Ishikawa (cell line): ENCODE results near the gene TM2D3.

ENCODE experiments used
- CEBPB ChIP-seq: IDR thresholded peaks from 2 replicates; pipeline ENCODE4 v1.6.1; 2012
- CREB1 ChIP-seq: IDR thresholded peaks from 2 replicates; pipeline ENCODE4 v1.6.1; 2012; ENCODE audit warnings: low read depth
- EP300 ChIP-seq: IDR thresholded peaks from 2 replicates; pipeline ENCODE4 v1.6.1; 2012; ENCODE audit warnings: borderline replicate concordance
- FOXM1 ChIP-seq: IDR thresholded peaks from 2 replicates; pipeline ENCODE4 v1.6.1; 2012; ENCODE audit warnings: low read depth, borderline replicate concordance
- TAF1 ChIP-seq: IDR thresholded peaks from 2 replicates; pipeline ENCODE4 v1.6.1; 2012; ENCODE audit warnings: low read depth, mild to moderate bottlenecking
- TCF12 ChIP-seq: IDR thresholded peaks from 2 replicates; pipeline ENCODE4 v1.6.1; 2012; ENCODE audit warnings: low read depth
- YY1 ChIP-seq: IDR thresholded peaks from 2 replicates; pipeline ENCODE4 v1.6.1; 2012; ENCODE audit warnings: low read depth
- TF ChIP-seq, protein P1 (sequence below): IDR thresholded peaks from 2 replicates; pipeline ENCODE4 v1.6.1; 2012; ENCODE audit warnings: low read depth, mild to moderate bottlenecking
- TF ChIP-seq, protein P2 (sequence below): IDR thresholded peaks from 2 replicates; pipeline ENCODE4 v1.6.1; 2012
- TF ChIP-seq, protein P3 (sequence below): IDR thresholded peaks from 2 replicates; pipeline ENCODE4 v1.6.1; 2012

DNA sequence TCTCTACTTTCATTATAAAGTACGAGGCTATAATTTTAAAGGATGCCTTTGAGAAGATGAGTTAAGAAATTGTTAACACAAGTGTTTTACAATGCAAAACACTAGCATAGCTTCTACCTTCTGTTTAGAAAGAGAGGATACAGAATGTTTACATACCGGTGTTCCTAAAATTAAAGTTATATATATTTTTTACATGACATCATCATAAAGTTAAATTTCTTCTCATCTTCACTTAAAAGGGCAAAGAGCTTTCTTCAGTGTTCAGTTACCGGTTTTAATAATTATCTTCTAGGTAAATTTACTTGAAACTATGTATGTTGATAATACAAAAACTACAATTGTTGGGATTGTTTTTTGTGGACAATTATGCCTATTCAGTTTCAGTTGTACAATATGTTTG, 32.7 kb upstream of the TM2D3 start:
- TF ChIP-seq EP300 (no peak), FOXM1 (no peak), TAF1 (no peak), CEBPB (no peak), YY1 (no peak), TCF12 (no peak), CREB1 (no peak)
- TF ChIP-seq, protein P1, sequence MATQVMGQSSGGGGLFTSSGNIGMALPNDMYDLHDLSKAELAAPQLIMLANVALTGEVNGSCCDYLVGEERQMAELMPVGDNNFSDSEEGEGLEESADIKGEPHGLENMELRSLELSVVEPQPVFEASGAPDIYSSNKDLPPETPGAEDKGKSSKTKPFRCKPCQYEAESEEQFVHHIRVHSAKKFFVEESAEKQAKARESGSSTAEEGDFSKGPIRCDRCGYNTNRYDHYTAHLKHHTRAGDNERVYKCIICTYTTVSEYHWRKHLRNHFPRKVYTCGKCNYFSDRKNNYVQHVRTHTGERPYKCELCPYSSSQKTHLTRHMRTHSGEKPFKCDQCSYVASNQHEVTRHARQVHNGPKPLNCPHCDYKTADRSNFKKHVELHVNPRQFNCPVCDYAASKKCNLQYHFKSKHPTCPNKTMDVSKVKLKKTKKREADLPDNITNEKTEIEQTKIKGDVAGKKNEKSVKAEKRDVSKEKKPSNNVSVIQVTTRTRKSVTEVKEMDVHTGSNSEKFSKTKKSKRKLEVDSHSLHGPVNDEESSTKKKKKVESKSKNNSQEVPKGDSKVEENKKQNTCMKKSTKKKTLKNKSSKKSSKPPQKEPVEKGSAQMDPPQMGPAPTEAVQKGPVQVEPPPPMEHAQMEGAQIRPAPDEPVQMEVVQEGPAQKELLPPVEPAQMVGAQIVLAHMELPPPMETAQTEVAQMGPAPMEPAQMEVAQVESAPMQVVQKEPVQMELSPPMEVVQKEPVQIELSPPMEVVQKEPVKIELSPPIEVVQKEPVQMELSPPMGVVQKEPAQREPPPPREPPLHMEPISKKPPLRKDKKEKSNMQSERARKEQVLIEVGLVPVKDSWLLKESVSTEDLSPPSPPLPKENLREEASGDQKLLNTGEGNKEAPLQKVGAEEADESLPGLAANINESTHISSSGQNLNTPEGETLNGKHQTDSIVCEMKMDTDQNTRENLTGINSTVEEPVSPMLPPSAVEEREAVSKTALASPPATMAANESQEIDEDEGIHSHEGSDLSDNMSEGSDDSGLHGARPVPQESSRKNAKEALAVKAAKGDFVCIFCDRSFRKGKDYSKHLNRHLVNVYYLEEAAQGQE, result no peak
- TF ChIP-seq, protein P2, sequence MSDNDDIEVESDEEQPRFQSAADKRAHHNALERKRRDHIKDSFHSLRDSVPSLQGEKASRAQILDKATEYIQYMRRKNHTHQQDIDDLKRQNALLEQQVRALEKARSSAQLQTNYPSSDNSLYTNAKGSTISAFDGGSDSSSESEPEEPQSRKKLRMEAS, result no peak
- TF ChIP-seq, protein P3, sequence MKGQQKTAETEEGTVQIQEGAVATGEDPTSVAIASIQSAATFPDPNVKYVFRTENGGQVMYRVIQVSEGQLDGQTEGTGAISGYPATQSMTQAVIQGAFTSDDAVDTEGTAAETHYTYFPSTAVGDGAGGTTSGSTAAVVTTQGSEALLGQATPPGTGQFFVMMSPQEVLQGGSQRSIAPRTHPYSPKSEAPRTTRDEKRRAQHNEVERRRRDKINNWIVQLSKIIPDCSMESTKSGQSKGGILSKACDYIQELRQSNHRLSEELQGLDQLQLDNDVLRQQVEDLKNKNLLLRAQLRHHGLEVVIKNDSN, result no peak
